Renal cortical epithelial cell (primary cell): ENCODE data around the gene HDHD5. TPM values are rescaled to one million over a fixed set of nuclear protein-coding genes. Genes with fewer than 3 reads are reported as not detected.

ENCODE experiments used
- DNase-seq: peaks from one replicate; pipeline ENCODE4 v3.0.0-alpha.2; 2011; ENCODE audit warnings: low read depth
- total RNA-seq: library from RNA; depleted of rRNA; stranded (reverse); fragments of >200 nt; gene quantifications from 2 replicates; pipeline ENCODE4 v1.2.3, GENCODE V29; 2014

HDHD5 gene
- 25.1 and 38.6 TPM in 2 replicates for total RNA-seq

GRCh38 chr22:17158568-17159503 is at the start of gene HDHD5:
HDHD5 (minus strand) TSS chr22:17159277; CDS start chr22:17159251, 26 bp downstream.
- DNase-seq = peak; percentile 69

- peak; percentile 9 for DNase-seq
Measured at GRCh38 chr22:17205432-17205831, 46.4 kb upstream of the HDHD5 start.

- DNase-seq = peak; percentile 7
Measured at GRCh38 chr22:17201285-17201945, 42.3 kb upstream of the HDHD5 start.

DNA sequence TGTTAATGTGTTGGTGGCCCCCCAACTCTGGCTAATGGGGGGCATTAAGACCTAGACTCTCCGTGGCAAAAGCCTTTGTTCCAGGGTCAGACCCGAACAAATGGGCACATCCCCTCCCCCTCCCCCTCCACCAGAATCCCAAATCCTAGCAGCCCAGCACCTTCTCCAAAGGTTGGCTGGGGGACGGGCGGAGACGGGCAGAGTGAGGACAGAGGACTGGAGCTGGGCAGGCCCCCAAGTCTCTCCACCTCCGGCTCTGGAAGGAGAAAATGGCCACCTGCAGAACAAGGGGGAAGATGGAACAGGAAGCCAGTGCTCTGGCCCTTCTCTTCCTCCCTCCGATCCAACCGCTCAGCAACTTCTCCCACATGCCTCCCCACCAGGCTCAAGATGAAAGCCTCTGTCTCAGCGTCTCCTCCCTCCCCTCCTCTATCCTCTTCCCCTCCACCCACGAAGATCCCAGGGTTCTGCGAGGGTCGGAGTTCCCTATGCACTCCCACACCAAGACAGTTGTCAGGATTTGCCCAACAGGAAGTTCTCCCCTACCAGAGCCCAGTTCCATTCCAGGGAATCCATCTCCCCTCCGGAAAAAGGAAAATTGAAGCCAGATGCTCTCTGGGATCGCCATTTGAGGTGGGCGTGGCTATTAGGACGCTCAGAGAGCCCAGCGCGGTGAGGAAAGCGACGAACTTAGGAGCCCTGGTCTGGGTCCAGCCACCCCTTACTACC is 40.1 kb upstream of the HDHD5 start:
- peak; percentile 42 for DNase-seq

DNA sequence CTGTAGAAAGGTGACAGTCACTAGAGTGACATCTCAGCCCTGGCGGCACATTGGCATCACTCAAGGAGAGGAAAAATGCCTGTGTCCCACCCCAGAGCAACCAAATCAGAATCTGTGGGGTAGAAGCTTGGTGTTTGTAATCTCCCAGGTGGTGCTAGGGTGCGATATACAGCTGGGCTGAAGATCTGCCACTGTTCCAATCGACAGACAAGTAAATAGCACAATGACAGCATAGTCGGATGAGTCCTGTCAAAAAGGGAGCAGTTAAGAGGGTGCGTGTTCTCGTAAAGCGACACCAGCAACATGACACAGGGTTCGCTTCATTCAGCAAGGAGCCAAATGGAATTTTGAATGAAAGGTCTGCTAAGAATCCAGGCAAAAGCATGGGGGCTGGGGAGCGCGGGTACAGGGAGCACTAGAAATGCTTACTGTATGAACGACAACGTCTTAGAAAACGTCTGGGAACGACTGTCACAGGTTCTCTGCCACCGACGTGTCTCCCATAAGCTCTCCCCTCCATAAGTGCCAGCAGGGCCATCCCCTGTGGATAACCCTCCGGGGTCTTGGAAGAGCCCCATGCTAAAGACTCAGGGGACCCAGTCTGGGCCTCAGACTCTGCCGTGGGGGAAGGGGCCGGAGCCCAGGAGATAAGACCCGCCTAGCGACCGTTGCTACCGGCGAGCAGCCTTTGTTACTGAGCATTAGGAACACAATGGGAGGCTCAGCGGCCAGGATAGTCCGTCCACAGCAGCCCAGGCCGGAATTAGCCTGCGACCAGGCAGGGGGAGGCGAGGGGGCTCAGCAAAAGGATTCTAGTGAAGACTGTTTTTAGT is 39.3 kb upstream of the HDHD5 start:
- peak; percentile 7 for DNase-seq

- no peak for DNase-seq
Measured at GRCh38 chr22:17194213-17194612, 35.1 kb upstream of the HDHD5 start.

DNA sequence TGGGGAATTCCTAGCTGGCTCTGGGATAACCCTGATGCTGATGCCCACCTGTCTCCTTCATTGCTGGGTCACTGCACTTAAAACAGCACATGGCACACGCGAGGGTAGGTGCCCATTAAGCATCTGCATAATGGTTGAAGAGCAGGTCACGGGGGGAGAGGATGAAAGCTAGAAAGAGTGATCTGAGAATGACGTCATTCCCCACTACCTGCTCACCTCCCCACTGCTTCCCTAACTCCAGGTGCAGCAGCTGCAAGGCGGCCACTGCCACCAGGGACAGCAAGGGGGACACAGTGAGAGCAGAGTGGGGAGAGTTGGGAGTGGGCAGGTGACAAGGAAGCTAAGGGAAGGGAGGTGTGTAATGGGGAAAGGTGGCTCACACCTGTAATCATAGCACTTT is 33.1 kb upstream of the HDHD5 start:
- DNase-seq = no peak

GRCh38 chr22:17191163-17191784 is 32.2 kb upstream of the HDHD5 start:
- peak; percentile 7 for DNase-seq

DNA sequence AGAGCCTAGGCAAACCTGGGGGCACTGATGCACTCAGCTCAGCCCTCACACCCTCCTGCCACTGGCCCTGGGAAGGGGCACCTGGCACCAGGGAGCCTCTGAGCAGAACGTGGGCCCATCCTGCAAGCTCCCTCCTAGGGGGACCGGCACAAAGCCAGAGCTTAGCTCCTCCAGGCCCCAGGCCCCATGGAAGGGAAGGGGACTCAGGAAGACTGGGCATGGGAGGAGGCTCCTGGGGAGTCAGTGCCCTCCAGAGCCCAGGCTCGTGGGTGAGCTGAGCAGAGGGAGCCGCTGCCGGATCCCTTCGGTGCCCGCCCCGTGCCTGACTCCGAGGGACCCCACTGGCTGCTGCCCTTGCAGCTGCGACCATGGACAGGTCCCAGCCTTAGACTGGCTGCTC is 31.6 kb upstream of the HDHD5 start:
- DNase-seq = no peak

GRCh38 chr22:17176715-17177114 is 17.6 kb upstream of the HDHD5 start:
- DNase-seq = no peak

GRCh38 chr22:17172029-17172833 is 13.2 kb upstream of the HDHD5 start:
- DNase-seq = no peak

DNA sequence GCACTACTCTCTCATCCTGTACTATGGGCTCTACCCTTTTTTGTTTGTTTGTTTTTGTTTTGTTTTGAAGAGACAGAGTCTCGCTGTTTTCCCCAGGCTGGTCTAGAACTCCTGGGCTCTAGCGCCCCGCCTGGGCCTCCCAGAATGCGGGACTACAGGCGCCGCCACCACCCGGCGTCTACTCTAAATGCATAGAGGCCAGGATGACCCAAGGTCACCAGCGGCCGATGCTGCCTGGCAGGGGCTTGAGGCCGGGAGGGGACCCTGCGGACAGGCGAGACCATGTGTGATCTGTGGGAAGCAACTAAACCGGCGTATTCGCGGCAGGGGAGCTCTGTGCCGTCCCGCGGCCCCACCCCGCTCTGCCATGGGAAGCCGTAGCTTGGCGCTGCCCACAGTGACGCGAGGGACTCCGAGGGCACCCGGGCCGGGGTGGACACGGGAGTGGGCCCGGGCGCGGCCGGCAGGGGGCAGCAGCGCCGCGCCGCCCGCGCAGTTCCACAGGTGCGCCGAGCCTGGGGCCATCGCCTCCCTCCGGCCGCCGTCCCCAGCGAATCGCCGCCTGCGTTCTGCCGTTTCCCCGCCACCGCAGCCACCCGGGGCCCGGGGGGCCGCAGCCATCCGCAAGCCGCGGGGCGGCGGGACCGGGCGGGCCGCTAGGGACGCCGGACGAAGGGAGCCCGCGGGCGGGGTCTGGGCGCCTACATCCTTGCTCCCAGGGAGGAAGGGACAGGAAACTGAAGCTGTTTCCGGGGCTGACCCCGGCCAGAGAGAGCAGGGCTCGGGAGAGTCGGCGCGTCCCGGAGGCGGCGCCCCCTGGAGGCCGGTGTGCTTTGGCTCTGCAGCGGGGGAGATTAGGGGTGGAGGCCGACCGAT is 12.3 kb upstream of the HDHD5 start:
- peak; percentile 69 for DNase-seq

DNA sequence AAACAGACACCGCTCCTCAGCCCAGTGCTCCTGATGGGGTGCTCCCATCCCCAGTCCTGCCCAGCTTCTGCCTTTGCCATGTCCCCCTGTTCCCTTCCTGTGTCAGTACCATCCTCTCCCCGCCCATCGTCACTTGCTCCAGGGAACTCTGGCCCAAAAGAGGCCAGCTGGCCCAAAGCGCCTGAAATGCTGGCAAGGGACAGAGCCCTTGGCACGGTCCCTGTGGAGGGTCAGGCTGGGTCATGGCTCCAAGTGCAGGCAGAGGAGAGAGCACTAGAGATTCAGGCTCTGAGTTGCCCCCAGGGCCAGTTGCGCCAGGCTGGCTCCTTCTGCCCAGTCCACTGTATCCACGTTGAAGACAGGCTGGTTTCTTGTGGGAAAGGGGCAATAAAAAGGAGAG is 8.4 kb upstream of the HDHD5 start:
- DNase-seq = no peak

GRCh38 chr22:17164392-17165024 is 5.4 kb upstream of the HDHD5 start:
- DNase-seq = no peak

- no peak for DNase-seq
Measured at GRCh38 chr22:17162731-17163130, 3.7 kb upstream of the HDHD5 start.

- no peak for DNase-seq
Measured at GRCh38 chr22:17161991-17162390, 2.9 kb upstream of the HDHD5 start.

- DNase-seq = peak; percentile 69
Measured at GRCh38 chr22:17159504-17159951, 451 bp upstream of the HDHD5 start.

DNA sequence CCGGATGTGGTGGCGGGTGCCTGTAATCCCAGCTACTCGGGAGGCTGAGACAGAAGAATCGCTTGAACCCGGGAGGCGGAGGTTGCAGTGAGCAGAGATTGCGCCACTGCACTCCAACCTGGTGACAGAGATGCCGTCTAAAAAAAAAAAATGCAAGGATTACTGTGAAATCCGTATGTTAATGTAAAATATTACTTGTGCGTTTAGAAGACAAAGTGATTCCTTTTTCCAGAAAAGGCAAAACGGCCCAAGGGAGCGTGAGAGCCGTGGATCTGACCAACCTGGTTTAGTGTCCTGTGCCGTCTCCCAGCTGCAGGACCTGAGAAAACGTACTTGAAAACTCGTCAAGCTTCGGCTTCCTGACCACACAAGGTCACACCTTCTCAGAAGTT is 905 bp downstream of the HDHD5 start:
- no peak for DNase-seq

GRCh38 chr22:17157714-17158113 is 1.4 kb downstream of the HDHD5 start:
- no peak for DNase-seq
